ENCODE measurements around the gene PZP.

- no peak for TF ChIP-seq CTCF (IDR thresholded peaks at IDR 0.05; ENCODE audit: insufficient read depth, low read length)
- TF ChIP-seq GABPA (IDR thresholded peaks at IDR 0.05; ENCODE audit: low read depth): no peak
- TF ChIP-seq REST (IDR thresholded peaks at IDR 0.05; ENCODE audit: insufficient replicate concordance, low read depth): no peak
These were observed 28.4 kb downstream of the PZP start for GRCh38 chr12:9179781-9180180.
